ENCODE results near the gene MEF2A.

The MEF2A gene

GRCh38 chr15:99586121-99586520 is 20.3 kb downstream of the MEF2A start:
- FAIRE-seq (no peak), DNase-seq (ENCODE audit: insufficient read length) (no peak)
- TF ChIP-seq TAF1 (IDR thresholded peaks at IDR 0.05; ENCODE audit: borderline replicate concordance, low read depth, low read length) (no peak), POLR2A (IDR thresholded peaks at IDR 0.05; ENCODE audit: low read depth, low read length) (no peak), POLR2AphosphoS5 (IDR thresholded peaks at IDR 0.05; ENCODE audit: low read depth, low read length) (no peak)

GRCh38 chr15:99589801-99590200 is 24.0 kb downstream of the MEF2A start:
- no peak for TF ChIP-seq POLR2A (IDR thresholded peaks at IDR 0.05; ENCODE audit: low read depth, low read length)
- no peak for TF ChIP-seq POLR2AphosphoS5 (IDR thresholded peaks at IDR 0.05; ENCODE audit: low read depth, low read length)
- TF ChIP-seq TAF1 (IDR thresholded peaks at IDR 0.05; ENCODE audit: borderline replicate concordance, low read depth, low read length): no peak
- FAIRE-seq: peak; percentile 27
- DNase-seq (ENCODE audit: insufficient read length): no peak

GRCh38 chr15:99590913-99591646 is 25.3 kb downstream of the MEF2A start:
- TF ChIP-seq POLR2A (IDR thresholded peaks at IDR 0.05; ENCODE audit: low read depth, low read length) (no peak), TAF1 (IDR thresholded peaks at IDR 0.05; ENCODE audit: borderline replicate concordance, low read depth, low read length) (no peak), POLR2AphosphoS5 (IDR thresholded peaks at IDR 0.05; ENCODE audit: low read depth, low read length) (no peak)
- DNase-seq (ENCODE audit: insufficient read length) (no peak), FAIRE-seq (no peak)

- DNase-seq (ENCODE audit: insufficient read length): no peak
These were observed 26.5 kb downstream of the MEF2A start for GRCh38 chr15:99592145-99592791.

GRCh38 chr15:99593070-99593469 is 27.3 kb downstream of the MEF2A start:
- DNase-seq (ENCODE audit: insufficient read length): no peak
- FAIRE-seq: no peak

More at GRCh38 chr15:99592145-99592791, 26.5 kb downstream of the MEF2A start:
- FAIRE-seq: no peak
- TF ChIP-seq POLR2A (IDR thresholded peaks at IDR 0.05; ENCODE audit: low read depth, low read length) (no peak), POLR2AphosphoS5 (IDR thresholded peaks at IDR 0.05; ENCODE audit: low read depth, low read length) (no peak), TAF1 (IDR thresholded peaks at IDR 0.05; ENCODE audit: borderline replicate concordance, low read depth, low read length) (no peak)

GRCh38 chr15:99594916-99595315 is 29.1 kb downstream of the MEF2A start:
- no peak for FAIRE-seq
- TF ChIP-seq POLR2AphosphoS5 (IDR thresholded peaks at IDR 0.05; ENCODE audit: low read depth, low read length) (no peak), TAF1 (IDR thresholded peaks at IDR 0.05; ENCODE audit: borderline replicate concordance, low read depth, low read length) (no peak), POLR2A (IDR thresholded peaks at IDR 0.05; ENCODE audit: low read depth, low read length) (no peak)

More at GRCh38 chr15:99593070-99593469, 27.3 kb downstream of the MEF2A start:
- TF ChIP-seq POLR2AphosphoS5 (IDR thresholded peaks at IDR 0.05; ENCODE audit: low read depth, low read length) (no peak), TAF1 (IDR thresholded peaks at IDR 0.05; ENCODE audit: borderline replicate concordance, low read depth, low read length) (no peak), POLR2A (IDR thresholded peaks at IDR 0.05; ENCODE audit: low read depth, low read length) (no peak)

GRCh38 chr15:99598296-99598695 is 32.5 kb downstream of the MEF2A start:
- no peak for TF ChIP-seq TAF1 (IDR thresholded peaks at IDR 0.05; ENCODE audit: borderline replicate concordance, low read depth, low read length)
- TF ChIP-seq POLR2AphosphoS5 (IDR thresholded peaks at IDR 0.05; ENCODE audit: low read depth, low read length): no peak
- TF ChIP-seq POLR2A (IDR thresholded peaks at IDR 0.05; ENCODE audit: low read depth, low read length): no peak
- no peak for FAIRE-seq
- no peak for DNase-seq (ENCODE audit: insufficient read length)

More at GRCh38 chr15:99594916-99595315, 29.1 kb downstream of the MEF2A start:
- no peak for DNase-seq (ENCODE audit: insufficient read length)

GRCh38 chr15:99603828-99604227 is 38.0 kb downstream of the MEF2A start:
- FAIRE-seq (no peak), DNase-seq (ENCODE audit: insufficient read length) (no peak)
- TF ChIP-seq POLR2AphosphoS5 (IDR thresholded peaks at IDR 0.05; ENCODE audit: low read depth, low read length) (no peak), TAF1 (IDR thresholded peaks at IDR 0.05; ENCODE audit: borderline replicate concordance, low read depth, low read length) (no peak), POLR2A (IDR thresholded peaks at IDR 0.05; ENCODE audit: low read depth, low read length) (no peak)

GRCh38 chr15:99604865-99605264 is 39.1 kb downstream of the MEF2A start:
- TF ChIP-seq TAF1 (IDR thresholded peaks at IDR 0.05; ENCODE audit: borderline replicate concordance, low read depth, low read length) (no peak), POLR2A (IDR thresholded peaks at IDR 0.05; ENCODE audit: low read depth, low read length) (no peak), POLR2AphosphoS5 (IDR thresholded peaks at IDR 0.05; ENCODE audit: low read depth, low read length) (no peak)
- FAIRE-seq (peak; percentile 63), DNase-seq (ENCODE audit: insufficient read length) (no peak)

- no peak for DNase-seq (ENCODE audit: insufficient read length)
- no peak for FAIRE-seq
- TF ChIP-seq POLR2AphosphoS5 (IDR thresholded peaks at IDR 0.05; ENCODE audit: low read depth, low read length): no peak
- TF ChIP-seq TAF1 (IDR thresholded peaks at IDR 0.05; ENCODE audit: borderline replicate concordance, low read depth, low read length): no peak
- no peak for TF ChIP-seq POLR2A (IDR thresholded peaks at IDR 0.05; ENCODE audit: low read depth, low read length)
These were observed 39.7 kb downstream of the MEF2A start for GRCh38 chr15:99605490-99605931.

- FAIRE-seq (no peak), DNase-seq (ENCODE audit: insufficient read length) (no peak)
- TF ChIP-seq POLR2AphosphoS5 (IDR thresholded peaks at IDR 0.05; ENCODE audit: low read depth, low read length) (no peak), POLR2A (IDR thresholded peaks at IDR 0.05; ENCODE audit: low read depth, low read length) (no peak), TAF1 (IDR thresholded peaks at IDR 0.05; ENCODE audit: borderline replicate concordance, low read depth, low read length) (no peak)
These were observed 40.2 kb downstream of the MEF2A start for GRCh38 chr15:99605990-99606389.

GRCh38 chr15:99606646-99607045 is 40.9 kb downstream of the MEF2A start:
- TF ChIP-seq TAF1 (IDR thresholded peaks at IDR 0.05; ENCODE audit: borderline replicate concordance, low read depth, low read length): no peak
- no peak for TF ChIP-seq POLR2A (IDR thresholded peaks at IDR 0.05; ENCODE audit: low read depth, low read length)
- TF ChIP-seq POLR2AphosphoS5 (IDR thresholded peaks at IDR 0.05; ENCODE audit: low read depth, low read length): no peak
- DNase-seq (ENCODE audit: insufficient read length): no peak
- FAIRE-seq: no peak
